ENCODE data around the gene ARHGAP33.
"Not testable (repeated sequence)": the region's sequence is repeated elsewhere in the genome, so short reads cannot be mapped to it uniquely, and the experiment has no call there.

The ARHGAP33 gene

DNA sequence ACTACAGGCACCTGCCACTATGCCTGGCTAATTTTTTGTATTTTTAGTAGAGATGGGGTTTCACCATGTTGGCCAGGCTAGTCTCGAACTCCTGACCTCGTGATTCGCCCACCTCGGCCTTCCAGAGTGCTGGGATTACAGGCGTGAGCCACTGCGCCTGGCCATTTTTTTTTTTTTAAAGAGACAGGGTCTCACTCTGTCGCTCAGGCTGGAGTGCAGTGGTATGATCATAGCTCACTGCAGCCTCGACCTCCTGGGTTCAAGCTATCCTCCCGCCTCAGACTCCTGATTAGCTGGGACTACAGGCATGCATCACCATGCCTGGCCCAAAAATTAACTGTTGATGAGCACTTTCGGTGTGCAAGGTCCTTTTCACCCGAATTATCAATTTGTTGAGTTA, 60.7 kb downstream of the ARHGAP33 start:
- DNase-seq: not testable (repeated sequence)

Measured in stimulated activated CD4-positive, alpha-beta T cell treated with anti-CD3 and anti-CD28 coated beads, Interleukin-2, amount 100 ng/mL, for 48 hours (primary cell).